COLO668 (cell line): ENCODE measurements around the gene PDE4DIP.
"Not testable (repeated sequence)": the region's sequence is repeated elsewhere in the genome, so short reads cannot be mapped to it uniquely, and the experiment has no call there.

Source experiments
- DNase-seq: peaks from one replicate; lab custom pipeline; 2025; ENCODE audit not compliant: unreplicated experiment; lab: John Stamatoyannopoulos, UW

PDE4DIP gene

DNA sequence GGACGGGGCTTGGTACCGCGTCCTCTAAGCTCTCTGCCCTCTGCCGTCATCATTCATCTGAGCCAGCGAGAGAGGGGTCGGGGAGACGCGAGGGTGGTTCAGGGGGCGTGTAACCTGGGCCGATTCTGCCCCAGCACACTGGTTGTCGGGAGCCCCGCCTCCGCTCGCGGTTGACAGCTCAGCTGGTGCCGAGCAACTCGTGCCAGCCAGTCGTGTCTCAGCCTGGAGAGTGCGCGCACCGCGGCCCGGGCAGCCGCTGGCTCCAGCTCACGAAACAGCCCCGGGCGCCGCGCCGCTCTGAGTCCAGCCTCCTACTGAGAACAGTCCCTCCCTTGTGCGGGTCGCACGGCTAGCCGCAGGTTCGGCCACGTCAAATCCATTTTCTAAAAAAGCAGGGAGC lies at the start of gene PDE4DIP:
TSS of gene PDE4DIP (plus strand) at position 209 of the 400 bp plus-strand sequence. CDS start 347 bp downstream, outside the sequence.
- not testable (repeated sequence) for DNase-seq

DNA sequence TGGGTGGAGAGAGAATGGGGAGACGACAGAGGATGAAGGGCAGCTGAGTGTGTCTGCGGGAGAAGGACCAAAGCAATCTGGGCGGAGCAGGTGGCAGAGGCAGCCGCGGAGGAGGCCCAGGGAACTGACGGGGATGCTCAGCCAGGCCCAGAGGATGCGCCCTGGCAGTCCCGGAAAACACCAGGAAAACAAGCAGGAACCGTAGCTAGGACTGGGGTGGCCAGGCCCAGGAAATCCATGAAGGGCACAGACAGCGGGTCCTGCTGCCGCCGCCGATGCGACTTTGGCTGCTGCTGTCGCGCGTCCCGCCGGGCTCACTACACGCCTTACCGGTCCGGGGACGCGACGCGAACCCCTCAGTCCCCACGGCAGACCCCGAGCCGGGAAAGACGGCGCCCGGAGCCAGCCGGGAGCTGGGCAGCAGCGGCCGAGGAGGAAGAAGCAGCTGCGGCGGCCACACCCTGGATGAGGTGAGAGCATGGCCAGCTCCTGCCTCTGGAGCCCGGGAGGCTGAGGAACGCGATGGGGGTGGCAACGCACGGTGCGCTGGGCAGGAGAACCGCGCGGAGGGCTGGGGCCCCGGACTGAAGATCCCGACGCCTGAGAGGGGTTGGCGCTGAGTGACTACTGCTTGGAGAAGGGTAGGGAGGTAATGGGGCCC lies 35.8 kb upstream of the PDE4DIP start:
- DNase-seq, result not testable (repeated sequence)

DNA sequence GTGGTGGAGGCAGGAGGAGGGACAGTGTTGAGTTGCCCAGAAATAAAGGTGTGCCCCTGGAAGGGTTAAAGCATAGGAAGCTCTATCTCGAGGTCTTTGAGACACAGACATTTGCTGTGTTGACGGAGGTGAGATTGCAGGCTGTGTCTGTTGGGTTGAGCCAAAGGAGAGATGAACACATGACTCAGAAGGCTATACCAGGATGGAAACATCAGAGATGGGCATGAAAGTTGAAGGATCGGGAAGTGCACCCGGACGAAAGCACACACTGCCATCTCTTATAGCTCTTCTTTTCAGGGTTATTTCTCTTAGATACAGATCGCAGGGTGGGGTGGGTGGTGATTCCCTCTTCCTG lies 35.3 kb upstream of the PDE4DIP start:
- DNase-seq, result not testable (repeated sequence)

DNA sequence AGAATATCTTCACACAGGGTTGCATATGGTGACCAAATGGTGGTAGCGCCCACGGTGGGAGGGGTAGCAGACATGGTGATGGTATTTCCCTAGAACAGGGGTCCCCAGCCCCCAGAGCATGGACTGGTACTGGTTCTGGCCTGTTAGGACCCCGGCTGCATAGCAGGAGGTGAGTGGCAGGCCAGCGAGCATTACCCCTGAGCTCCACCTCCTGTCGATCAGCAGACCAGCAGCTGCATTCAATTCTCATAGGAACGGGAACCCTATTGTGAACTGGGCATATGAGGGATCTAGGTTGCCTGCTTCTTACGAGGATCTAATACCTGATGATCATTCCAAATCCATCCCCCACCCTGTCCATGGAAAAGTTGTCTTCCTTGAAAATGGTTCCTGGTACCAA lies 22.0 kb upstream of the PDE4DIP start:
- DNase-seq, result not testable (repeated sequence)

DNA sequence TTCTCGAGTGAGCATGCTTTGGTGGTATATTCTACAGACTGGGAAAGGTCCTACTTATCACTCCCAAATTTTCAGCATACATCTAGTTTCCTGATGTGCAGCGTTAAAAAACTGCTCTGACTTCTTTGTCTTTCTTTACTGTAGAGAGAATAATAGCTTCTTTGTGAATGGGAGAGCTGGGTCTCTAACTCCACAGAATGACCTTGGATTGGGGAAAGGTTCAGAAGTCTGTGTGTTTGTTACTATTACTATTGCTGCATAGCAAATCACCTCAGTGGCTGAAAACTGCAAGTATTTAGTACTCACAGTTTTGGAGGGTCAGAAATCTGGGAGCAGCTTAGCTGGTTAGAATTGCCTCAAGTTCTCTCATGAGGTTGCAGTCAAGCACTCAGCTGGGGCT lies 20.4 kb upstream of the PDE4DIP start:
- not testable (repeated sequence) for DNase-seq

DNA sequence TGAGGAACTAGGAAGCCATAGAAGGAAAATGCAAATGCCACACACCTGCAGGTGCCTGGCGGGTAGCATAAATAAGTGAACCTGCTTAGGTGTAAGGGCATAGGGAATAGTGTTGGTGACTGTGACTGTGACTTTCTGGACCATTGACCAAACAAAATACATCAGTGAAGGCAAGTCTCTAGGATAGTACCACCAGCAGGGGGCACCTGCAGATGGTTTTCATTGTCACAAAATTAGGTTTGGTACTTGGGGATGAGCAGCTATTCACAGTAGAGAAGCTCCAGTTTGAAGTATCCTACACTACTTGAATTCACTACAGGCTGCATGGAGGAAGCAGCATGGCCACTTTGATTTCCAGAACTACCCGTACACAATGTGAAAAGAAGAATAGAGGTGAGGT lies 19.2 kb upstream of the PDE4DIP start:
- not testable (repeated sequence) for DNase-seq

DNA sequence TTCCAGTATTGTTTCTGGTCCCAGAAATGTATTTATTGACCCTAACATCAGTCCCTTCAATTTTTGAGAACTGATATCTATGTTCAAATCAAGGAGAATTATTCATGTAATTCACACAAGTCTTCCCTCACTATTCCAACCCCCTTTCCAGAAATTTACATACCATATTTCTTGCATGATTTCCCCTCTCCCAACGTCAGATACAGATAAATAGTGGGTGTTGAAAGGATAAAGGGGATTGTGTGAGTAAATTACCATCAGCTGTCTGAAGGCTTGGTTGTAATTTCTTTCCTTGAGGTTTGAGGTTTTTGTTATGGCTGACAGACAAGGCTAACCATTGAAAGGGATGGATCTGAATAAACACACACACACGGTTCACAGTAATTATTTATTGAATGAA lies 15.7 kb upstream of the PDE4DIP start:
- not testable (repeated sequence) for DNase-seq

DNA sequence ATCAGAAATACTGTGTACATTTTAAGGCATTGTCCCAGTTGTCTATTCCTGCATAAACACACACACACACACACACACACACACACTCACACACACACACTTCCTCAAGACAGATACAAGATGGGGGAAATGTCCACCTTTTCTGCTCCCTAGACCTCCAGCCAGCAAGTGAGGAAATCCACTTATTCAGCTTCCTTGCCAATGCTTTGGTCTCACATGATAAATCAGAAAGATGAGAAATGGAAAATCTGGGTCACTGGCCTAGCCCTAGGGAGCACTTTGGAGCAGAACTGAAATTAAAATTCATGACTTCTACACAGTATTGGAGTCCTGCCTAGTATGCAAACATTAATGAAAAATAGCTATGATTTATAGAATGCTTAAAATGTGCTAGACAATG lies 15.3 kb upstream of the PDE4DIP start:
- not testable (repeated sequence) for DNase-seq

DNA sequence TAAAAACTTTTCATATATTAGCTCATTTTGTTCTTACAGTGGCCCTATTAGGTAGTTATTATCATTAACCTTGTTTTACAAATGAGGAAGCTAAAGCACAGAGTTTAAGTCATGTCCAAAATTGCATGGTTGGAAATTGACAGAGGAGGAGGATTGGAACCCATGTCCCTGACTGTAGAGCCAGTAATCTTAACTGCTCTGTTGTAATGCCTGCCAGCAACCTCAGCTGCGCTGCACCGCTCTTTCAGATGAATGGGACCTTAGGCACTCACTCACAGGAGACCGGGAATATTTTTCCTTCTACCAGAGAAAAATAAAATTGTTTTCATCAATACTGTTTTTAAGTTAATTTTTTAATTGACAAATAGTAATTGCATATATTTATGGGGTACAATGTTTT lies 14.9 kb upstream of the PDE4DIP start:
- not testable (repeated sequence) for DNase-seq

DNA sequence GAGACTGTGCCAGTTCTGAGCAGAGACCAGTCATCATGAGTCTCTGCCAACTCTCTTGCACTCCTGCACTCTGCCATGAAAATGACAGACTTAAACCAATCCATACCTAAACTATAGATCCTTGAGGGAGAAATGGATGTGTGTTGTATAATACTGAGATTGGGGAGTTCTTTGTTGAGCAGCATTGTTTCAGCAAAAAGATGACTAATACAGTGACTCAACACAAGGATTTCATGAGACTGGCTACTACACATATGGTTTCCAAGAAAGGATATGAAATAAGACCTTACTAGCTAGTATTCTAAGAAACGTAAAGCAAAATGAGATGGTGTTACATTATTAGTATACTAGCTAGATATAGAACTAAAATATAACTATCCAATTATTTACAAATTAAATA lies 3.0 kb upstream of the PDE4DIP start:
- DNase-seq, result not testable (repeated sequence)

DNA sequence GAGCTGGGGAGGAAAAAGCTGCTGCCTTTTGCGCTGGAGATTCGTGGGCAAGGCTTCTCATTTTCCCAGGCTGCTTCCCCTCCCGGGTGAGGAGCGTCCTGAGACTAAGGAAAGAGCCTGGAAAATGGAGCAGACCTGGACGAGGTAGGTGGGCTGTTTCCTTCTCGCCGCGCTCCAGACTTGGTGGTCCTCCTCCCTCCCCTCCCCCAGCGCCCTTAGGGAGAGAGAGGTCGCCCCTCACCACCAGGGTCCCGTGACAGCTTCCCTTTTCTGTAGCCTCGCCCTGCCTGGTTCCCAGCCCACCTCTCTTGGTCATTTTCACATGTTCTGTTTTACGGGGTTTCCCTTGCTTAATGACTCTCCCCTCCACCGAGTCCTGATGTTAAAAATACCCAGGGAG lies 423 bp downstream of the PDE4DIP start:
- not testable (repeated sequence) for DNase-seq

DNA sequence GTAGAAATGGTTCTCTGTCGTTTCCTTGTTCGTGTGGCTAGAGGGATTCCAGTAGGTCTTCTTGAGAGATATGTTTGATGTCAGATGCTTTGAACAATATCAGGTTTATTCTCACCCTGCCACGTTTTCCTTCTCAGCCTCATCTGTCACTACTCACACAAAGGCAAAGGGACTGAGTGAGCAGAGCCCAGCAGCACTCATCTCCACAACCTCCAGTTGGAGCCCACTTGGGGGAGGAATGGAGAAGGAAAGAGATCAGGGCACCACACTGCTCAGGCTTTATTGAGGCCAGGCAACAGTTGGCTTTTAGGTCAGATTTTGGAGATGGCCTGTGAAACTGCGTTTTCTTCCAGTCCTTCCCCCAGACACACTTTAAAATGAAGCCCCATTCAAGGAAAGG lies 840 bp downstream of the PDE4DIP start:
- DNase-seq, result not testable (repeated sequence)

DNA sequence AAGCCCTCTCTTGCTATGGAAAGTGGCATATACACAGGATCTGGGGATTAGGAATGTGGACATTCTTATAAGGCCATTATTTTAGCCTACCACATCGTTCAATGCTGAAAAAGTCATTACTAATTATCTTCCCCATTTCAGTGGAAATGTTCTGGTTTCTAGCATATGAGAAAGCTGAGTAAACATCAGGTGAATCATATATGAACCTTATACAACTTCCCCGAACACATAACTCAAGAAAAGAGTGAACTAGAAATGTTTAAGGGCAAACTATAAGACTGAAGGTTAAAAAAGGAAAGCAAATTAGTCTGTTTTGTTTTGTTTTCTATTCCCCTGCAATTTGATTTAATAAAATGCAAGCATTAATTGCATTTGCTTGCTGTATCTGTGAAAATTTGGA lies 6.1 kb downstream of the PDE4DIP start:
- DNase-seq, result not testable (repeated sequence)

DNA sequence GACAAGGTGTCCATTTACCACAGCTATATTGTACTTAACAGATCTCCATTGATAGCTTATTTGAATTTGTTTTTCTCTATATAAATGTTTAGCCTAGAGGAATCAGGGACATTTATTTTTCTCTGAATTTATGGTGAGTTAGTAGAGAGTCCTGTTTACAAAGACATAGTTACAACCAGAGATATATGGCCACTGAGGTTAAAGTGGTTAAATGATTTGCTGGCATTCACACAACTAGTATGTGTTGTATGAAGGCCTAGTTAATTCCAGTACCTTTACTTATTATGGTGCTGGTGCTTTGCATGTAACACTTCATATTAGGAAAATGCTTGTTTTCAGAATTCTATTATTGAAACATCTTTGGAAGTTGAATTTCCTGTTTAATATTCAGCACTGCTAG lies 6.6 kb downstream of the PDE4DIP start:
- DNase-seq, result not testable (repeated sequence)

DNA sequence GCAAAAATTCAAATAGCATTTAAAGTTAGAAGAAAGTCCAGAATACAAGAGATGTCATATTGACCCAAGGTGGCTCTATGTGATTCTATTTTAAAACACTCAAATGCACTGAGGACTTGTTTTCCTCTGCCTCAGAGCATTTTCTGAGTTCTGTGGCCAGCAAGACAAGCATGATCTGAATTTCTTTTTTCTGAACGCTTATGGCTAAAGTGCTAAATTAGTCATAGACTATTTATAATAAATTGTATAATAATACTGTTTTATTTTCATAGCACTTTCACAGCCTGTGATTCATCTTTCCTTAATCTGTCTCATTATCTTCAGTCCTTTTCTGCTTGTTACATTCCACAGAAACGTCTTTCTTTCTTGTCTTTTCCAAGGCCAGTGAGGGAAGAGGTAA lies 7.5 kb downstream of the PDE4DIP start:
- not testable (repeated sequence) for DNase-seq

DNA sequence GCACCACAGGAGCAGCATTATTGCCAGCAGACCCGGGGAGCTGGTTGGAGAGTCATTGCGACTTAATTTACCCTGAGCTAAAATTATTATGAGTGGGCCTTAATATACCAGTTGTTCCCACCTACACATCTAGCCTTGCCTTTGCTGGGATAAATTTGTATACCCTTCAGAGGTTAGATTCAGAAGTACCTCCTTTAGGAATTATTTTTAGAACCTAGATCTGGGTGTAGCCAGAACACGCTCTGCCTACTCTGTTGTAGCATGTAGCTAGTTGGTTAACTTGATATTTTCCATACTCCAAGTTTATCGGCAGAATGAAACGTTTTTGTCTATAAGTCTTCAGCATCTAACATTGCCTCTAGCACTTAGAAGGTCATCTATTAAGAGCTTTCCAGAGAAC lies 9.1 kb downstream of the PDE4DIP start:
- DNase-seq, result not testable (repeated sequence)

DNA sequence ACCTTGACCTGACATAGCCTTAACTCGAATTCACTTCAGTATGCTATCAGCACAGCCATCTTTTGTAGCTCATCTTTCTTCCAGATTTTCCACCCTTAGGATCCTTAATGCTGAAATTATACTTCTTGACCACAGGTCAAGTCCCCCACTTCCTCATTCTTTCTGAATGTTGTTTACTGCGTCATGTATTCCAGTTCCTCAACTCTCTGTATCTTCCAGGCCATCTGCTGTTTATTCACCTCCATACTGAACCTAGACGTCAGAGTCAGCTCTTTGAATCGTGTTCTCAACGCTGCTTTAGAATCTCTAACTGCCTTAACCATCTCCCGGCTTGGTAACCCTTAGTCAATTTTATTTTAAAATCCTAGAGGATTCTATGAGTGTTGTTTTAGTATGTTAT lies 9.8 kb downstream of the PDE4DIP start:
- not testable (repeated sequence) for DNase-seq

DNA sequence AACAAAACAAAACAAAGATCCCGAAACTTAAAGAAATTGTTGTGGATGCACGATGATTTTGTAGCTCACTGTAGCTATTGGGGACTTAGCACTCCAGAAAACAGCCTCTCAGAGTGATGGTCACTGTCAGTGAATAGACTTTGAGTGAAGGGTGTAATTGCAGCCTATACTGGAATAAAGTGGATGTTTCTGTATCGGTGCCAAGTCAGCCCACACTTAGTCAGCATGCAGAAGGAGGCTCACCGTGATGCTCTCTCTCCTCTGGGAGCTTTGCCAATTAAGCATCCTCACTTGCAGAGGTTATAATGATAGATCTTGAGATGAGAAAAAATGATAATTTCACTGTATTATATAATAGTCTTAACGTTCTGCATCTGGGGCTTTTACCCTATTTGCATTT lies 11.1 kb downstream of the PDE4DIP start:
- not testable (repeated sequence) for DNase-seq

DNA sequence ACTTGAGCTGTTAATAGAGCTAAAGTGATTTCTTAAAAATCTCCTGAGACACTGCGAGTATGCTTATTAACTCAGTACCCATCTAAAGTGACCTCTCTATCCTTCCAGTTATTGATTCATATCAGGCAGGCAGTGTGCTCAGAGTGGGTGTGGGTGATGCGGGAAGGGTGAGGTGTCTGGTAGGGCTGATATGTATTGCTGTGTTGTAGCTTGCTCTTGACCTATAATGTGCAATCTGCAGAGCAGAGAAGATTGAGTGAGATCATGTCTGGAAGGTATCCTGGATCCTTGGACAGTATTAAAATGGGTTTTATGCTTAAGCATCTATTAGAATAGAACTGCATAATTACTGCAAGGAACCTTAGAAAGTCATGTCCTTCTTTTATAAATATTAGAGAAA lies 15.8 kb downstream of the PDE4DIP start:
- DNase-seq, result not testable (repeated sequence)

DNA sequence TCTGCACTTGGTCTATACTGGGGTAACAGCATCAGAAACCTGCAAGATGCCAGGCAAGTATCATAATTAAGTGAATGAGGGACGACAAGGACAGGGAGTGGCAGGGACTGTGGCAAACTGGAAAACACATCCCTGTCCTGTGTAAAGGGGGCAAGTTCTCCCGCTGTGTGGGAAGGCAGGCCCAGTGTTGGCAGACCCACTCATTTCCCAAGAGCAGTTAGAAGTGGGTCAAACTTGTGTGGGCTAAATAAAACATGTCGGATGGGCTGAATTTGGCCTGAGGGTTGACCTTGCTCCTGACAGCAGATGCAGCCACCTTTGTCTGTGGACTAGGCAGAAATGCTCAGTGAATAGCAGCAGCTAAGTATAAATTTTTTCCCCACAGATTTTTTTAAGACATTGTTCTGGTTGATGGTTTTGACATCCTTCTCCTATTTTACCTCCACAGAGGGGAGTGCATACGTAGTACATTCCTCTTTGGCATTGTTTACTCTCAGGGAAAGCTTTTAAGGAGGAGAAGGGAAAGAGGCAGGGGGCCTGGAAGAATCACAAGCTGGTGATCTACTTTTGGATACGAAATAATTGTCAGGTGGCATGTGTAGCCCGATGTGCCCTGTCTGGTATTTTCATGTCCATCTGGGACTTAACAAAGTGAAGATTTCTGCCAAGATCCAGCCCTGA lies 16.5 kb downstream of the PDE4DIP start:
- not testable (repeated sequence) for DNase-seq

DNA sequence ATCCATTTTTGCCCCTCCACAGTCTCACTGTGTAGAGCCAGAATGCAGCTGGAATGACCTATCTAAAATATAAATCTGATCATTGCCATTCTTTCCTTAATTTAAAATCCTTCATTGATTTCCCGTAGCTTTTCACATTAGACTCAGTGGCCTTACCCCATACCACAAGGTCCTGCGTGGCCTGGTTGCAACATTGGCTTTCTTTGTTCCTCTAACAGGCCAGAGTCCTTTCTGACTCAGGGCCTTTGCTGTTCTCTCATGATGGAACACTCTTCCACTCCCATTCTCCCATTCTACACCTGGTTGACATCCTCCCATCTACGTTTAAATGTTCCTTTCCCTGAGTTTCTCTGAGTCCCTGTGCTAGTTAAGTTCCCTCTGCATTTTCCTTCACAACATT lies 18.4 kb downstream of the PDE4DIP start:
- not testable (repeated sequence) for DNase-seq

DNA sequence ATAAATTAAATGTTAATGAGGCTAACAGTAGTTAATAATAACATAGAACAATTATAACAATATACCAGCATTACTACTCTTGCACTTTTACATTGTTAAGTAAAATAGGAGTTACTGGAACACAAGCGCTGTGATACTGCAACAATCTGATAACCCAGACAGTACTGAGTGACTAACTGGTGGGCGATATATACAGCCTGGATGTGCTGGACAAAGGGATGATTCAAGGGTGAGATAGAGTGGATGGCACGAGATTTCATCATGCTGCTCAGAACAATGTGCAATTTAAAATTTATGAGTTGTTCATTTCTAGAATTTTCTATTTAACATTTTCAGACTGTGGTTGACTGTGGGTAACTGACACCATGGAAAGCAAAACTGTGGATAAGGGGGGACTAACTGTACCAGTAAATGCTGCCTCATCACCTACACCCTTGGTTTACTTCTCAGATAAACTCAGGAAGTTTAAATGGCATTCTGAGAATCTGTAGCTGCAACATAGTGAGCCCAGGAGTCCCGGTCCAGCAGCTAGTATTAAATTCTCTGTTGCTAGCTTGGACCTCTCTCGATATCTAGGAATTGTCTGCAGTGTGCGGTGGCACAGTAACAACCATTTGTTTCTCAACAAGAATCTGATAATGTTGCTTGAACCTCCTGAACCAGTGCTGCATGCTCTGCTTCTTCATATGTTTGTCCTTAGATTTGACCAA lies 24.9 kb downstream of the PDE4DIP start:
- not testable (repeated sequence) for DNase-seq
